Fibroblast of lung (primary cell): ENCODE results near the gene GPD1L.

ENCODE experiments used
- CTCF ChIP-seq, 2 donors: IDR thresholded peaks in 1 of 2; conservative IDR thresholded peaks in 1 of 2; 1 replicate in 1 of 2; 2 replicates in 1 of 2; pipeline ENCODE4 v1.5.1; 2011 to 2012; ENCODE audit warnings: low read length in 2 of 2, control low read depth in 1 of 2, inconsistent platforms in 1 of 2, low read depth in 1 of 2, mild to moderate bottlenecking in 1 of 2
- EZH2 ChIP-seq: IDR thresholded peaks from 2 replicates; pipeline ENCODE4 v1.5.1; 2012; ENCODE audit warnings: low read length, control low read depth, mild to moderate bottlenecking; ENCODE audit errors: missing control alignments

DNA sequence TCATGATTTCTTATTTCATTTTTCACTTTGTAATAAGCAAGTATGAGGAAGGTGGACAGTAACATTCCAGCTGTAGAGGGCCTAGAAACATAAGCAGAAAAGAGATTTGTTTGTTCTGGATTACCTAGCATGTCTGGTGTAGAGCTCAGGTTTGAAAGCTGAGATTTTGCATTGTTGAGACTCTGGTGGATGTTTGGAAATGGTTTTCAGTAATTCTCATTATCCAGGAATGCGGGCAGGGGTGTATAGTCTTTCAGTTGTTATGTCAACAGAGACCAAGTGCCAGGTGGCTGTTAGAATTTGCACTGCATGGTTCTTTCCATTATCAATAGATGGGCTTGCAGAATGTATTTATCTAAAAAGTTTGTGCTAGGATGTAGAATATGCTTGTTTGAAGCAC is 10.9 kb downstream of the GPD1L start:
- TF ChIP-seq CTCF (conservative IDR thresholded peaks at IDR 0.05 in 1 of 2, IDR thresholded peaks at IDR 0.05 in 1 of 2; ENCODE audit: low read depth in 1 of 2, low read length in 2 of 2), result no peak
- no peak for TF ChIP-seq EZH2
